GM19328 (cell line): ENCODE results near the gene ATP5ME.

ENCODE experiments used
- ATAC-seq: cut with Tn5 transposase; IDR thresholded peaks from one replicate; pipeline ENCODE4 v1.9.1; 2021; ENCODE audit warnings: mild to moderate bottlenecking, moderate library complexity; ENCODE audit not compliant: unreplicated experiment

Gene ATP5ME

DNA sequence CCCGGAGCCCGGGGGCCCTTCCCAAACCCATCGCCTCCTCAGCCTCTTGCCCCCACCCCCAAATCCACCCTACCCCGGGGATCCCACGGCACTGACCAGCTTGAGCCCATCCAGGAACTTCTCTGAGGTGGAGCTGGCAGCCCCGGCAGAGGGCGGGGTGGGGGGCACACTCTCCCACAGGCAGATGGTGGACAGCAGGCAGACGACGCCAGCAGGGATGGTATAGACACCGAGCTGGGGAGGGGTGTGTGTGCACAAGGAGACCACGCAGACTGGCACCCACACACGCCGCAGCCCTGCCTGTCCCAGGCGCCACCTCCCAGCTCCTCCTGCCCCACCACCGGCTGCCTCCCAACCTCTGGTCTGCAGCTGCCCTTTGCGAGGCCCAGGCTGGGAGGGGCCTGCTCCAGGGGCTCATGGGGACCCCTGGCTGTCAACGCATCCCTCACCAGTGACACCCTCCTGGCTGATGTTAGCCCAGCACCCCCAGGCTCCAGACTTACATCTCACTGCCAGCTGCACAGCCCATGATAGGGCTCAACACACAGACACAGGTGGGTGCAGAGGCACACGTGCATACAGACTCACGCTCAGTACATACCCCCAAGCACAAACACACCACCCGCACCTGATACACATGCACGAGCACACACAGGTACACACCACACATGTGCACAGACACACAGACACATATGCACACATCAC is 10.7 kb upstream of the ATP5ME start:
- ATAC-seq = no peak

DNA sequence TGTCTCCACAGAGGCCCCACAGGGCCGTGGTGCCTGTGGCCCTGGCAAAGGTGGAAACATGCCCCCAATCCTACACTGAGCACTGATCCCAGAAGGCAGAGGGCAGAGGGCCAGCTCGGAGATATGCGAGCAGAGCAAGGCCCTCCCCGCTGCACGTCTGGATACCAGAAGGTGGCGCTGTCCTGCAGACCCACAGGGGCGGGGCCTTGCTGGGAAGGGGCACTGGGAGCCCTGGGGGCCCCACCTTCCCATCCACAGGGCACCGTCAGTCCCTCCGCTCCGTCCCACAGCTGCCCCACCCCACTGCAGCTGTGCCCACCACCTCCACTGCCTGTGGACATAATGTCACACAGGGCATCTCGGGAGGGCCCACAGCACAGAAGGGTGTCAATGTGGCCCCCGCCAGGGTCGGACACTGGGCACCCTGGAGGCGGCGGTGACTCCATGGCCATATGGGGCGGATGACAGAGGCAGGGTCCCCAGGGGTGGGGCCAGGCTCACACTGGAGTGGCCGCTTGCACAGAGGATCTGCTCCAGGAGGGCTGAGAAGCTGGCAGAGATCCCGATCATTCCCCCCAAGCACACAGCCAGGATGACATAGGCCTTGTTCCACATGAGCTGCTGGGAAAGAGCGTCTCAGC is 10.0 kb upstream of the ATP5ME start:
- no peak for ATAC-seq

DNA sequence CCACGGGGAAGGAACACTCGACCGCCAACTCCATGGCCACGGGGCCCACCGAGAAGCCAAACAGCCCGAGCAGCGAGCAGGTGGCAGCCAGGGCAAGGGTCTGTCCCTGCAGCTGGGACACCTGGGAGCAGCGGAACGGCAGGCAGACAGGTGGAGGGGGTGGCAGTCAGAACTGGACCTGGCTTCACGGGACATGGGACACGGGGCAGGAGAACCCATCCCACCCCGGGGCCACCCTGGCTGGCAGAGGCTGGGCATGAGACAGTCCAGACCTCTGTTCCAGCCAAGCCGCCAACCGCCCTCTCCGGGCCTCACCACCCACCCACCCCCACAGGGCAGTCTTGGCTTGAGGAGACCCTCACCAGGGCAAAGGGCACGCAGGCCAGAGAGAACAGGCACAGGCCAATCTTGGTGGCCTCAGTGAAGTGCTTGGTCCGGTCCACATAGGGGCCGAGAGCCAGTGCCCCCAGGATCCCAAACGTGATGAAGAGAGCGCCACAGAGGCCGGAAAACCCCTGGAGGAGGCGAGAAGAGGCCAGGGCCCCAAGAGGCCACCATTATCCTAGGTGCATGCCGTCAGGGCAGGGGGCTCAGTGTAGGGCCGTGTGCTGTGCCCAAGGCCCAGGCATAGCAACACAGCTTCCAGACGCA is 9.3 kb upstream of the ATP5ME start:
- no peak for ATAC-seq

DNA sequence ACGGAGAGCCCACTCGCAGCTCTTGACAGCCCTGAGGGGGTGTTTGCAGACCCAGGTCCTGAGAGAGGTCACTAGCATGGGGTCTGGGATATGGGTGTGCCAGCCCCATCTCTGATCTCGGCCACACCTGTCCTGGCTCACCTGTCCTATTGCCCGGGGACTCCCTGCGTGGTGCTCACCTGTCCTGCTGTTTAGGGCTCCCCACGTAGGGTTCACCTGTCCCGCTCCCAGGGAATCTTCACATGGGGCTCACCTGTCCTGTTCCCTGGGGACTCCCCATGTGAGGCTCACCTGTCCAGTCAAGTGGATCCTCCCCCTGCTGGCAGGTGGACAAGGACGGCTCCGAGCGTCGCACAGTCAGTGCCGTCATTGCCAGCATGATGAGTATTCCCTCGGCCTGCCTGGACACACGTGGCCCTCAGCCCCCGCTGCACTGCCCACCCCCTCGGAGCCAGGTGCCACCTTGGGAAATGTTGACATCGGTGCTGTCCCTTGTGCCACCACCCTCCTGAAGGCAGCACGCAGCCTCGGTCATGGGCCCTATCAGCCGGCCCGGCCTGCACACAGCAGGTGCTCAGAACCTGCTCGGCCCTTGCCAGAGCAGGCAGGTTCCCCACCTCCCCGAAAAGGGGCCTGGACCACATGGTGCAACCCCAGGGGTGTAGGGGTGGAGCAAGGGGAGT is 8.6 kb upstream of the ATP5ME start:
- ATAC-seq = no peak

DNA sequence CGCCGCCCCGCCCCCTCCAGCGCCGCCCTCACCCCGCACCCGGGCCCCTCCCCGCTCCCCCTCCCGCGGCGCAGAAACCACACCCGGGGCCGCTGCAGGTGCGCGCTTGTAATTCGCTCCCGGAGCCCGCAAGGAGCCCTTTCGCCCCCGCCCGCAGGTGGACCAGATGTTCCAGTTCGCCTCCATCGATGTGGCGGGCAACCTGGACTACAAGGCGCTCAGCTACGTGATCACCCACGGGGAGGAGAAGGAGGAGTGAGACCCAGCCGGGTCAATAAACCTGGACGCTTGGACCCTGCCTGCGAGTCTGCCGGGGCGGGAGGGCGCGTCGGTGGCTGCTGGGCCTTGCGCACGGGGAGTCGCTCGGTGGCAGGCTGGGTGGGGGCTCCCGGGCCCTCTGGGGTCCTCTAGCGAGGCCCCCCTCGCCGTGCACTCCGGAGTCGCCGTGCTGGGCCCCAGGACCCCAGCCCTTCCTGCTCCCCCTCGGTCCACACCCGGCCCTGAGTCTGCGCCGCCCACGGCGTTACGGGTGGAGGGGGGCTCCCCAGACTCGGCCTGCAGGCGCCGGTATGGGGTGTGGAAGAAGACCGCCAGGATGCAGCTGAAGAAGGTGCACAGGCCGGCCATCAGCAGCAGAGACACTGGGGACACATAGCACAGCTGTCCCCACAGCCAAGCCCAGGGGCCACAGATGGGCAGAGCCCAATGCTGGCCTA is 7.8 kb upstream of the ATP5ME start:
- no peak for ATAC-seq

DNA sequence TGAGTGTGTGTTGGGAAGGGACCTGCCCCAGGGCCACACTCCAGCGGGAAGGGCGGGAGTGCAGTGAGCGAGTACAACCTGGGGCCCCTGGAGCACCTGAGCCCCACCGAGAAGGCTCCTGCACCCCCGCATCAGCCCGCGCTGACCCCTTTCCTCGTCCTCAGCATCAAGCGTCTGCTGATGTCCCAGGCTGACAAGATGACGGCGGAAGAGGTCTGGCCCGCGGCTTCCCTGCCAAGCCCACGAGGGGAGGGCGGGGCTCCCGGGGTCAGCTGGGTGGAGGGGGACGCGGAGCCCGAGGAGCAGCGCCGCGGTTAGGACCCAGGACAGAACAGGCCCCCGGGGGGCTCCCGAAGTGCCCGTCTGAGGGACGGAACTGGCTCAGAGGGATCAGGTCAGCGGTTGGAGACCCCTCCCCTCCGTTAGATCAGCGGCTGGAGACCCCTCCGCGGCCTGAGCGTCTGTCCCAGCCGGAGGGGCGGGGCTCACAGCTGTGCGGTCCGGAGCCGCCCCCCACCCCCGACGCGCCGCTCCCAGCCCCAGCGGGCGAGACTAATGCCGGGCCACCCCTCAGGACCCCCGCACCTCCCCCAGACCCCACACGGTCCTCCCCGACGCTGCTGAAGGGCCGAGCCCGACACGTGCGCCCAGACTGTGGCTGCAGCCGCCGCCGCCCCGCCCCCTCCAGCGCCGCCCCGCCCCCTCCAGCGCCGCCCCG is 7.0 kb upstream of the ATP5ME start:
- no peak for ATAC-seq

DNA sequence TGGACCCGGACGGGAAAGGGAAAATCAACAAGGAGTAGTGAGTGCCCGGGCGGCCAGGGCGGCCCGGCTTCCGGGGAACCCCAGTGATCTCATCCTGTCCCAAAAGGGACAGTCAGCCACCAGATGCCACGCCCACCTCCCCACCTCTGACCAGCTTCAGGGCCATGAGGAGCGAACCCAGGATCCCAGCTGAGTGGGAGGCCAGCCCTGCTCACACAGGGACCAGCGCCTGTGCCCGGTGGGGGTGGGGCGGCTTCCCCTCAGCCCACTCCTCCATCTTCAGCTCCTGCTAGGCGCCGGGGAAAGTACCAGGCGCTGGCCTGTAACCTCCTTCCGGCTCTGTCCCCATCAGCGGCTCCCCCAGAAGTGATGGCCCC is 6.5 kb upstream of the ATP5ME start:
- no peak for ATAC-seq

DNA sequence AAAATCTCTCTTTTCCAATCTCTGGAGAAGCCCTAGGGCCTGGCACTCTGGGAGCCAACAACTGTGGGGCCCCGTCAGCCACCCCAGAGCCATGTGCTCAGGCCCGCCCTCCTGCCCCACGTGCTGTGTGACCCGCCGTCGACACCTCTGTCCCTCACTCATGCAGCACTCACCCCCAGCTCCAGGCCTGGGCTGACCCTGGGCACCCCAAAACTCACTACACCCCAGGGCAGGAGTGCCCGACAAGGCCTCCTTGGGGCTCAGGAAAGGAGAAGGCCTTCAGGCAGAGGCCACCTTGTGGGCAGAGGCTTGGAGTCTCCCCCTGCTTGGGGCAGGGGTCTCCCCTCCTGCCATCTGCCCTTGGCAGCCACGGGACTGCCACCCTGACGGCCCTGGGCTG is 6.0 kb upstream of the ATP5ME start:
- no peak for ATAC-seq

DNA sequence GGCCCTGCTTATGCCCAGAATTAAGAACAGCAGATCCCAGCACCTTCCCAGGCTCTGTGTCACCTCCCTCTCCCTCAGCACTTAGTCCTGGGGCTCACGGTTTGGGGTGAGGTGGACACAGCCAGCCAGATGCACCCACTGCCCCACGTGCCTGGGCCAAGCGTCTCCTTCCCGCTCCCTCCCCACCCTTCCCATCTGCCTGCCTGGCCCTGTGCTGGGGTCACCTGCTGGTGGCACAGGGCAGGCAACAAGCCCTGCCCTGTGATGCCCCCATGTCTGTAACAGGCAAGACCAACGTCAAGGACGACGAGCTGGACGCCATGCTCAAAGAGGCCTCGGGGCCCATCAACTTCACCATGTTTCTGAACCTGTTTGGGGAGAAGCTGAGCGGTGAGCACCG is 5.6 kb upstream of the ATP5ME start:
- no peak for ATAC-seq

DNA sequence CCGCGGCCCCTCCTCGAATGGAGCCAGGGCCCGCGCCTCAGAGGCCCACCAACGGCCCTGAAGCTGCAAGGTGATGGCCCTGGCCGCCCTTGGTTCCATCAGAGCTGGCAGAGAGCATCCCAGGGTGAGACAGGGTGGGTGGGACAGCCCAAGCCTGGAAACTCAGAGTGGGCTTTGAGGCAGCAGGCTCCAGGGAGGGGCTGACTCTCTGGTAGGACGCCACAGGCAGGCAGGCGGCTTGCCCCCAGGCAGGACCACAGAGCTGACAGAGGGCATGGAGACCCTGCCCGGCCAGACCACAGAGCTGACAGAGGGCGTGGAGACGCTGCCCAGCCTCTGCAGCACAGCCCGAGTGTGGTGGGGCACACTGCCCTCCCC is 5.0 kb upstream of the ATP5ME start:
- no peak for ATAC-seq

DNA sequence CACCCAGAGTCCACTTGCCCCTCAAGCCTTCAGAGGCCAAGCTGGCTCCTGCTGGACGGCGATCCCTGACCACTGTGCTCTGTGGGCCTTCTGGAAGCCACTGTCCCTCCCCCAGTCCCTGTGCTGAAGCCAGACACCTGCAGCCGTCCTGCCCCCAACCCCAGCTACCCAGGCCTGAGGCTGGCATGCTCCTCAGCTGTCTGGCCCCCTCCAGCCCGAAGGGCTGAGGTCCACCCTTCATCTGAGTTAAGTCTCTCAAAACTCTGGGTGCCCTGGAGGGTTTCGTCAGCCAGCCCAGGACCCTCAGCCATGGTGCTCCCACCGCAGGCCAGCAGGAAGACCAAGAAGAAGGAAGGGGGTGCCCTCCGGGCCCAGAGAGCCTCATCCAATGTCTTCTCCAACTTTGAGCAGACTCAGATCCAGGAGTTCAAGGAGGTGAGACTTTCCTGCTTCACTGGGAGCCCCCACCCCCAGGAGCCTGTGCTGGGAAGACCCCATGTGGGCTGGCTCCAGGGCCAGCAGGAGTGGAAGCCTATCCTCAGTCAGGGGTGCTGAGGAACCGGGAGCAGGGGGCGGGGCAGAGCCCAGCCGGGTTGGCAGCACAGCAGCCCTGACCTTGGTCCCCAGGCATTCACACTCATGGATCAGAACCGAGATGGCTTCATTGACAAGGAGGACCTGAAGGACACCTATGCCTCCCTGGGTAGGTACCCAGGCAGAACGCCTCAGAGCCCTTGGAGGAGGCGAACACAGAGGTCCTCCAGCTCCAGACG is 4.4 kb upstream of the ATP5ME start:
- no peak for ATAC-seq

DNA sequence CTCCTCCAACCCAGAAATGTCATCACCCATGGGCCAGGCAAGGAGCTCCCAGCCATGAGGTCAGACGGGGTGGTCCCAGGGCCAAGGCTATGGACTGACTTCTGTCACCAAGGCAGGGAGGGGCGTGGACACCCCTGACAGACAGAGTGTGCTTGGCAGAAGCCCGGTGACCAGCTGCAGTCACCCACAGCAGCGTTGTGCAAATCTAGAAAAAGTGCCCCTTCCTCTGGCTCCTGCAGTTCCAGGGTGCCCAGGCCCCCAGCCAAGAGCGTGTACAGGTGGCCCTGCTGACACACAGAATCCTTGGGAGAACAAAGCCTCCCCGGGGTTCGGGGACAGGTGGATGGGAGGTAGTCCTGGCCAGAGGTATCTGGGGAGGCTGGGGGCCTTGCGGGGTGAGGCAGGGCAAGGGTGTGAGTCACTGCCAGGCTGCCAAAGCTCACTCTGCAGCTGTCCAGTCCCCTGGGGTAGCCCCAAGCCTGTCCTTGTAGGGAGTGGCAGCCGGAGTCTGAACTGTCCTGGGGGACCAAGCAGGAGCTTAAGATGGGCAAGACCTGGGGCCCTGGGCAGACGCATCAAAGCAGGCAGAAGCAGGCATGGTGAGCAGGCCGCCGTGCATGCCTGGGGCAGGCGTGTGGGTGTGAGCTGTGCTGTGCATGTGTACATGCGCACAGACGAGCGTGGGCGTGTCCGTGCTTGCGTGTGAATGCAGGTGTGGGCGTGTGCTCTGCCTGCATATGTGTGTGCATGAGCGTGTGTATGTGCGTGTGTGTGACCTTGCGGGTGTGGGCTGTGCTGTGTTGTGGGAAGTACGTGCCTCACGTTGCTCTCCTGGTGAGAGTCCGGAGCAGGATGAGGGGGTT is 3.6 kb upstream of the ATP5ME start:
- no peak for ATAC-seq

DNA sequence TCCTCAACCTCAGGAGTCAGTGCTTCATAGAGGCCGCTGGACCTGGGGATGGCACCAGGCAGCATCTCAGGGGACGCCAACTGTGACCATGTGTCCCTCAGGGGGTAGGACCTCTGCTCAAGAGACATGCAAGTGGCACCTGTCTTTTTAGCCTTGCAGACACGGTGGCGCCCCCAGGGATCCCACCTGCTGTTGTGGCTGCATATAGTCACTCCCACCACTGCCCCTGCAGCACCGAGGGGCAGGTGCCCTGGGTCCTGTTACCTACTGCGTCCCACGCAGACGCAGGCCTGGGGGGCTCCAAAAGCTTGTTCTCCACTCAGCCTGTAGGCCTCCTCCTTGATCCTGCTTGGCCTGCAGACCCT is 2.8 kb upstream of the ATP5ME start:
- ATAC-seq = no peak

DNA sequence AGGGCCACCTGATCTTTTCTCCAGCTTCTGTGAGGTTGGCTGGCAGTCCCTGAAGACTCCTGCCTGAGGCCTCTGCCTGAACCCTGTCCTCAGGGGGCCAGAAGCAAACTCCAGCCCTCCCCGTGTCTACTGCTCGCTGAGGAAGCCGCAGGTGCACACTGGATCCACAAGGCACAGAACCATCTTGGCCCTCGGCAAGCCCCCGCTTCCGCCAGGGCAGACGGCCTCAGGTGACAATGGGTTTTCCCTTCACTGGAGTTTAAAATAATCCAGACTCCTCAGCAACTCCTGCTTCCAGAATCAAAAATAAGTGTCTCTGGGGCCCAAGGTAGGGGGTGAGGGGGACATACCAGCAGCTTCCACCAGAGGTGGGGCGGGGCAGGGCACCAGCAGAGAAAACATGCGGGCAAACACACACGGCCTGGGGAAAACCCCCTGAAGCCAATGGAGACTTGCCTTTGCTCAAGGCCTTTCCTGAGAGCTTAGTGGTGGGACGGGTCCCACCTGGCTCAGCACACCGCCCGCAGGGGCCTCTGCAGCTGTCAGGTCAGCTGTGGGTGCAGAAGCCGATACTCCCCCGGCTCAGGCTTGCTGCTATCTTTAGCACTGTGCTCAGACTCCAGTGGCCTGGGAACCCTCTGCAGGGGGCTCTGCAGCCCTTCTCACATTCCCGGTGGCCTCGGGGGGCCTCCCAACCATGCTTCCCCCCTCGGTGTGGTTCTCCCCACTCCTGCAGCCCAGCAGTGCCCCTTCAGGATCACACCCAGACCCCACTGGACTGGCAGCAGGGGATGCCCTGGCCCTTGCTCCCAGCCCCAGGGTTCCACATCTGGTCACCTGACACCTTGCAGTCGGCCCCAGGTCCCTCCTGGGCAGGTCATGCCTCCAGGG is 2.1 kb upstream of the ATP5ME start:
- no peak for ATAC-seq

DNA sequence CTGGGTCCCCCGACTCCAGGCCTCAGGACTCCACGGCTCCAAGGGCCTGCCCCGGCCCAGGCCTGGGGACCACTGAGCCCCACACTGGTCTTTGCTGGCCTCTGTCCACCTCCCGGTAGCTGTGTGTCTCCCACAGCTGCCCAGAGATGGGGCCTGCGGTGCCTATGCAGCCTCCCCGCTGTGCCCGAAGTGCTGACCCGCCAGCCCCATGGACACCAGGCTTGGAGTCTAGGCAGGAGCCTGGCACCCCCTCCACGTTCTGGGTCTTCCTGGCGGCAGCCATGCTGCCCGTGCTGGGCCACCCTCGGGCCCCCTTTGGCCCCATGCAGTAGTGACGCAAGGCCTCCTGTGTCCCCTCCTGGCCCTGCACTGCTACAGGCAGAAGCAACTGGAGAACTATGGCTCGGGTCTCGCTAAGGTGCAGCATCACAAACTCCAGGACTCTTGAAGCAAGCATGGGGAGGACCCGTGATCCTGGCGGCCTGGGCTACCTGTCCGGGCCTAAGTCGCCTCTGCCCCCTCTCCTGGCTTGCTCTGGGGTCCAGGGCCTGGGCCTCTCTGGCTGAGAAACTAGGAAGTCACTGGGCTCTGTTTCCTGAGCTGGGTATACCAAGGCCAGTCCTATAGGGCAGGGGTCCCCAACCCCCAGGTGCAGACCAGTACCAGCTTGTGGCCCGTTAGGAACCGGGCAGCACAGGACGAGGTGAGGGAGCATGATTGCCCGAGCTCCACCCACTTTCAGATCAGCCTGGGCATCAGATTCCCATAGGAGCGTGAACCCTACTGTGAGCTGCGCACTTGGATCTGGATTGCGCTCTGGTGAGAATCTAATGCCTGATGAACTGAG is 1.2 kb upstream of the ATP5ME start:
- no peak for ATAC-seq

DNA sequence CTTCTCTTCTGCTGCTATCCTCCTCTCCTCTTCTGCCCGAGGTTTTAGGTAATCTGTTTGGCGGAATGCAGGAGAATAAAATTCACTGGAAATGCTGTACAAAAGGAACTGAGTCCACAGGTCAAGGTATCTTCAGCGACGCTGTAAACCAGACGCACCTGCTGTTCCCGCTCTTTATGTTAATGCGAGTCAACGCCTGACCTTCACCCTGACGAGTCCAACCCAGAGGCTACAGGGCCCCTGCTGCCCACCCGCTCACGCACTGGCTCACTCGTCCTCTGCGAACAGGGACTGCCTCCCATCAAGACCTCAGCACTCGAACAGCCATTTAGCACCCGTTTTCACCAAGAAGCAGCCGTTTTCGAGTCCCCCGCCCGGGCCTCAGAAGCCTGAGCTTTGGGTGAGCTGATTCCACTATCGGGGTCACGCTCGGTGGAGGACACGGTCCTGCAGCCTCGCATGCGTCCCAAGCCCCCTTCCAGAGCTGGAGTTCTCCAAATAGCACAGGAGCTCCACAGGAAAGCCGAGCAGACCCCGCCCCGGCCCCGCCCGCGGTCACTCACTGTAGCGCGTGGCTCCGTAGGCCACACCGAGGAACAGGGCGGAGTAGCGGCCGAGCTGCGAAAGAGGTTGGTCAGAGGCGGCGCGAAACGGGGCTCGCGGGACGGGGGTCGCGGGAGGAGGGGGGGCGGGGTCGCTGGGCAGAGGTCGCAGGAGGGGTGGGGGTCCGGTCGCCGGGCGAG is 556 bp downstream of the ATP5ME start:
- ATAC-seq = no peak
